ENCODE measurements around the gene GHR. TPM values are rescaled to one million over a fixed set of nuclear protein-coding genes. Genes with fewer than 3 reads are reported as not detected.

Gene GHR
- total and polyA plus RNA-seq, 7 donors: 0.46 to 22.8 (median 9.1) TPM

- no peak for DNase-seq
- 92 to 98% methylated on average over 4 of the region's 4 CpGs for WGBS, 2 donors
- TF ChIP-seq POLR2A (IDR thresholded peaks at IDR 0.05) (no peak), POLR2AphosphoS5 (IDR thresholded peaks at IDR 0.05) (no peak), EP300 (IDR thresholded peaks at IDR 0.05) (no peak), CTCF (IDR thresholded peaks at IDR 0.05) (no peak)
- Histone ChIP-seq H3K4me3 (no peak overlapping the region), H3K27ac (no peak overlapping the region), H3K27me3 (no peaks in the 10 kb centered on the region), H3K4me1 (peaks cover 0 to 23% (median 10%) of the 10 kb centered on the region in 4 donors), H3K9me3 (no peaks in the 10 kb centered on the region), H3K36me3 (no peaks in the 10 kb centered on the region)
- intact Hi-C loops (cut with DNase I): no loop called here
Measured at GRCh38 chr5:42597318-42597937, 174.2 kb downstream of the GHR start.

GRCh38 chr5:42598311-42598710 is 175.1 kb downstream of the GHR start:
- intact Hi-C loops (cut with DNase I): no loop called here
- no peak overlapping the region for H3K27ac ChIP-seq
- TF ChIP-seq POLR2A (IDR thresholded peaks at IDR 0.05) (no peak), EP300 (IDR thresholded peaks at IDR 0.05) (no peak), POLR2AphosphoS5 (IDR thresholded peaks at IDR 0.05) (no peak), CTCF (IDR thresholded peaks at IDR 0.05) (no peak)
- H3K27me3 ChIP-seq: no peaks in the 10 kb centered on the region
- H3K4me3 ChIP-seq: no peak overlapping the region
- H3K36me3 ChIP-seq: no peaks in the 10 kb centered on the region
- H3K9me3 ChIP-seq: no peaks in the 10 kb centered on the region
- H3K4me1 ChIP-seq: peaks cover 0 to 23% (median 9%) of the 10 kb centered on the region in 4 donors
- DNase-seq: no peak

GRCh38 chr5:42599106-42599505 is 175.9 kb downstream of the GHR start:
- no peak for DNase-seq
- Histone ChIP-seq H3K9me3 (no peaks in the 10 kb centered on the region), H3K4me3 (no peak overlapping the region), H3K36me3 (no peaks in the 10 kb centered on the region), H3K27ac (no peak overlapping the region), H3K4me1 (peaks cover 0 to 25% (median 8%) of the 10 kb centered on the region in 4 donors), H3K27me3 (no peaks in the 10 kb centered on the region)
- intact Hi-C loops (cut with DNase I): no loop called here
- TF ChIP-seq EP300 (IDR thresholded peaks at IDR 0.05) (no peak), POLR2A (IDR thresholded peaks at IDR 0.05) (no peak), CTCF (IDR thresholded peaks at IDR 0.05) (no peak)
- 24 to 76% methylated on average over 3 of the region's 3 CpGs for WGBS, 2 donors

- no peaks in the 10 kb centered on the region for H3K36me3 ChIP-seq
- H3K27me3 ChIP-seq: no peaks in the 10 kb centered on the region
- no peak for DNase-seq
- no peaks in the 10 kb centered on the region for H3K9me3 ChIP-seq
- H3K4me3 ChIP-seq: no peak overlapping the region
- whole genome bisulfite sequencing, 2 donors: 95% methylated on average over 1 of the region's 1 CpG
- TF ChIP-seq POLR2A (IDR thresholded peaks at IDR 0.05) (no peak), POLR2AphosphoS5 (IDR thresholded peaks at IDR 0.05) (no peak), EP300 (IDR thresholded peaks at IDR 0.05) (no peak), CTCF (IDR thresholded peaks at IDR 0.05) (no peak)
- peaks cover 0 to 24% (median 8%) of the 10 kb centered on the region in 4 donors for H3K4me1 ChIP-seq
- intact Hi-C loops (cut with DNase I): no loop called here
- H3K27ac ChIP-seq: no peak overlapping the region
Measured at GRCh38 chr5:42600441-42600840, 177.2 kb downstream of the GHR start.

GRCh38 chr5:42604171-42604711 is 181.0 kb downstream of the GHR start:
- peaks cover 0 to 6% (median 0%) of the 10 kb centered on the region in 4 donors for H3K4me1 ChIP-seq
- TF ChIP-seq EP300 (IDR thresholded peaks at IDR 0.05): no peak
- no peak for TF ChIP-seq CTCF (IDR thresholded peaks at IDR 0.05)
- TF ChIP-seq POLR2A (IDR thresholded peaks at IDR 0.05): no peak
- TF ChIP-seq POLR2AphosphoS5 (IDR thresholded peaks at IDR 0.05): no peak
- intact Hi-C loops (cut with DNase I): no loop called here
- no peaks in the 10 kb centered on the region for H3K36me3 ChIP-seq
- H3K27ac ChIP-seq: no peak overlapping the region
- H3K4me3 ChIP-seq: no peak overlapping the region
- no peak for DNase-seq
- H3K27me3 ChIP-seq: no peaks in the 10 kb centered on the region
- no peaks in the 10 kb centered on the region for H3K9me3 ChIP-seq
